ENCODE measurements around the gene PADI1. TPM values are rescaled to one million over a fixed set of nuclear protein-coding genes. Genes with fewer than 3 reads are reported as not detected.

The PADI1 gene
- total and polyA plus RNA-seq, 12 donors: 0.06 to 0.10 (median 0.08) TPM; not detected in 9

GRCh38 chr1:17201201-17202021 is 3.5 kb upstream of the PADI1 start:
- no peak for DNase-seq
- H3K36me3 ChIP-seq (replicated peaks in 1 of 2): no peaks in the 10 kb centered on the region
- 65 to 81% (median 69%) methylated on average over 8 to 9 of the region's 9 CpGs for WGBS, 4 donors
- H3K9me3 ChIP-seq (replicated peaks in 1 of 3): no peaks in the 10 kb centered on the region
- intact Hi-C loops (cut with DNase I): no loop called here
- no peak overlapping the region for H3K4me3 ChIP-seq
- H3K4me1 ChIP-seq (replicated peaks in 1 of 2): no peaks in the 10 kb centered on the region
- no peak overlapping the region for H3K27ac ChIP-seq
- TF ChIP-seq POLR2A (IDR thresholded peaks at IDR 0.05): no peak
- TF ChIP-seq CTCF (IDR thresholded peaks at IDR 0.05): no peak
- H3K27me3 ChIP-seq: peaks cover 3% of the 10 kb centered on the region

- intact Hi-C loops (cut with DNase I): no loop called here
- H3K27ac ChIP-seq: no peak overlapping the region
- H3K9me3 ChIP-seq (replicated peaks in 1 of 3): no peaks in the 10 kb centered on the region
- DNase-seq: no peak
- no peak overlapping the region for H3K4me3 ChIP-seq
- TF ChIP-seq POLR2A (IDR thresholded peaks at IDR 0.05): no peak
- no peak for TF ChIP-seq CTCF (IDR thresholded peaks at IDR 0.05)
- no peaks in the 10 kb centered on the region for H3K4me1 ChIP-seq (replicated peaks in 1 of 2)
- no peaks in the 10 kb centered on the region for H3K36me3 ChIP-seq (replicated peaks in 1 of 2)
- H3K27me3 ChIP-seq: no peaks in the 10 kb centered on the region
- WGBS, 4 donors: 88 to 93% (median 89%) methylated on average over 7 of the region's 7 CpGs
Measured at GRCh38 chr1:17205652-17206051, 724 bp downstream of the PADI1 start.

- intact Hi-C loops (cut with DNase I): no loop called here
Measured at GRCh38 chr1:17206196-17206595, 1.3 kb downstream of the PADI1 start.

GRCh38 chr1:17207046-17207445 is 2.1 kb downstream of the PADI1 start:
- peaks cover 6% of the 10 kb centered on the region for H3K27me3 ChIP-seq
- TF ChIP-seq POLR2A (IDR thresholded peaks at IDR 0.05): no peak
- TF ChIP-seq CTCF (IDR thresholded peaks at IDR 0.05): no peak
- DNase-seq: peak; percentile 34 to 71 (median 61)
- H3K4me3 ChIP-seq: no peak overlapping the region
- no peaks in the 10 kb centered on the region for H3K9me3 ChIP-seq (replicated peaks in 1 of 3)
- H3K4me1 ChIP-seq (replicated peaks in 1 of 2): no peaks in the 10 kb centered on the region
- no peaks in the 10 kb centered on the region for H3K36me3 ChIP-seq (replicated peaks in 1 of 2)
- intact Hi-C loops (cut with DNase I): no loop called here
- 45 to 68% (median 52%) methylated on average over 2 to 4 of the region's 4 CpGs for WGBS, 4 donors
- H3K27ac ChIP-seq: no peak overlapping the region

More at GRCh38 chr1:17206196-17206595, 1.3 kb downstream of the PADI1 start:
- no peak overlapping the region for H3K27ac ChIP-seq
- TF ChIP-seq POLR2A (IDR thresholded peaks at IDR 0.05) (no peak), CTCF (IDR thresholded peaks at IDR 0.05) (no peak)
- H3K36me3 ChIP-seq (replicated peaks in 1 of 2): no peaks in the 10 kb centered on the region
- H3K4me3 ChIP-seq: no peak overlapping the region
- no peaks in the 10 kb centered on the region for H3K4me1 ChIP-seq (replicated peaks in 1 of 2)
- no peaks in the 10 kb centered on the region for H3K27me3 ChIP-seq
- 56 to 70% (median 63%) methylated on average over 4 of the region's 4 CpGs for WGBS, 4 donors
- no peak for DNase-seq
- H3K9me3 ChIP-seq (replicated peaks in 1 of 3): no peaks in the 10 kb centered on the region

All from adrenal gland (tissue), 12 donors.